A673 (cell line): ENCODE data around the gene LYZL6.

Experiments
- EZH2 ChIP-seq: fragments of 200-600 bp; sonication (generic); IDR thresholded peaks from 2 replicates; pipeline ENCODE4 v1.6.1; 2017; ENCODE audit warnings: borderline replicate concordance, low read depth, mild to moderate bottlenecking, mixed read lengths, antibody characterized with exemption, low read length; ENCODE audit not compliant: poor library complexity, severe bottlenecking
- TF ChIP-seq, protein P1 (sequence below): fragments of 300-800, 200-600 bp; sonication (generic); conservative IDR thresholded peaks from 2 replicates; pipeline ENCODE4 v1.5.1; 2017; ENCODE audit warnings: low read depth, mild to moderate bottlenecking, antibody characterized with exemption, low read length, moderate library complexity, mixed read lengths

DNA sequence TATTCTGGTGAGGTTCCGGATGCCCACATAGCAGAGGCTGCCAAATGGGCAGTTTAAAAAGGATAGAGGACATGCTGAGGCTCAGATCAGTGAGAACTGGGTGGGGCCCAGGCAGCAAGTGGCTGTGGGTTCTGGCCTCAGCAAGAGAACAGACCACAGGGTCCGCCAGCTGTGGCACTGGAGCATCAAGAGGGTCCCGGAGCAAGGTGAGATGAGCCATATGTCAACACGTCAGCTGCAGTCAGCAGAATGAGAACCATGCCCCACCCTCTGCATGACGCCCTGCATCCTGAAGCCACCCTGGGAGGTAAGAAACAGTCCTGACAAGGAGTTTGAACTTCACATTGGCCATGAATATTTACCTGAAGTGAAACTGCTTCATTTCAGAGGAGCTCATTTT, 43.2 kb downstream of the LYZL6 start:
- TF ChIP-seq, protein P1, sequence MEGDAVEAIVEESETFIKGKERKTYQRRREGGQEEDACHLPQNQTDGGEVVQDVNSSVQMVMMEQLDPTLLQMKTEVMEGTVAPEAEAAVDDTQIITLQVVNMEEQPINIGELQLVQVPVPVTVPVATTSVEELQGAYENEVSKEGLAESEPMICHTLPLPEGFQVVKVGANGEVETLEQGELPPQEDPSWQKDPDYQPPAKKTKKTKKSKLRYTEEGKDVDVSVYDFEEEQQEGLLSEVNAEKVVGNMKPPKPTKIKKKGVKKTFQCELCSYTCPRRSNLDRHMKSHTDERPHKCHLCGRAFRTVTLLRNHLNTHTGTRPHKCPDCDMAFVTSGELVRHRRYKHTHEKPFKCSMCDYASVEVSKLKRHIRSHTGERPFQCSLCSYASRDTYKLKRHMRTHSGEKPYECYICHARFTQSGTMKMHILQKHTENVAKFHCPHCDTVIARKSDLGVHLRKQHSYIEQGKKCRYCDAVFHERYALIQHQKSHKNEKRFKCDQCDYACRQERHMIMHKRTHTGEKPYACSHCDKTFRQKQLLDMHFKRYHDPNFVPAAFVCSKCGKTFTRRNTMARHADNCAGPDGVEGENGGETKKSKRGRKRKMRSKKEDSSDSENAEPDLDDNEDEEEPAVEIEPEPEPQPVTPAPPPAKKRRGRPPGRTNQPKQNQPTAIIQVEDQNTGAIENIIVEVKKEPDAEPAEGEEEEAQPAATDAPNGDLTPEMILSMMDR = no peak
- TF ChIP-seq EZH2 = no peak
